Type B pancreatic cell (in vitro differentiated cells): Measurements from ENCODE around the gene RAD51B. TPM values are rescaled to one million over a fixed set of nuclear protein-coding genes. Genes with fewer than 3 reads are reported as not detected.
"Not testable (repeated sequence)": the region's sequence is repeated elsewhere in the genome, so short reads cannot be mapped to it uniquely, and the experiment has no call there.

ENCODE experiments used
- DNase-seq: peaks from one replicate; pipeline ENCODE4 v3.0.0; 2021; ENCODE audit warnings: mixed read lengths; ENCODE audit not compliant: unreplicated experiment; ENCODE audit errors: extremely low spot score
- H3K27ac Mint-ChIP-seq: 2 replicates; pipeline ENCODE4 v1.8.0; 2021; ENCODE audit warnings: mild to moderate bottlenecking, mixed read lengths
- H3K27me3 Mint-ChIP-seq: 2 replicates; pipeline ENCODE4 v1.8.0; 2021; ENCODE audit warnings: mixed read lengths
- H3K36me3 Mint-ChIP-seq: 2 replicates; pipeline ENCODE4 v1.8.0; 2021; ENCODE audit warnings: mixed read lengths
- H3K4me1 Mint-ChIP-seq: one replicate; pipeline ENCODE4 v1.8.0; 2021; ENCODE audit warnings: mixed read lengths; ENCODE audit not compliant: unreplicated experiment
- H3K4me3 Mint-ChIP-seq: 2 replicates; pipeline ENCODE4 v1.8.0; 2021; ENCODE audit warnings: mild to moderate bottlenecking, mixed read lengths
- H3K9me3 Mint-ChIP-seq: 2 replicates; pipeline ENCODE4 v1.8.0; 2021; ENCODE audit warnings: mixed read lengths
- CTCF ChIP-seq: fragments of 200-600 bp; sonication (generic); conservative IDR thresholded peaks from 2 replicates; pipeline ENCODE4 v1.5.0; 2021; ENCODE audit warnings: antibody characterized with exemption, mild to moderate bottlenecking
- total RNA-seq: library from RNA; stranded (reverse); gene quantifications from 2 replicates; pipeline ENCODE4 v1.2.1, GENCODE V29; 2021; ENCODE audit warnings: low replicate concordance

The RAD51B gene
- total RNA-seq, 1 donor from 2014 or later = 27.3 TPM

DNA sequence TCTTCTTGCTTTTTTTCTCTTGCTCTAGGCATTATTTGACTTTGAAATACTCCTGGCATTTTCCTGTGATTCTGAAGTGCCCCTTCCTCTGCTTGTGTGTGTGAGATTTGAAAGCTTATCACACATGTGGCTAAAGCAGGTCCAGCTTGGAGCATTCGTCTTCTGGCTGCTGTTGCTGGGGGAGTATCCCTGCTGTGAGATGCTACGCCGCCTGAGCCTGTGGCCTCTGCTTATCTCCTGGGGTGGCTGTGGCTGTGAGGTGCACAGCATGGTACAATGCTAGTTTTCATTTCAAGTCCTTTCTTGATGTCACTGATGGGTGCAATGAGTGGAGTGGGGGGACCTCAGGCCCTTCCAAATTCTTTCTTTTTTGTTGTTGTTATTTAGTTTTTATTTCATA is 601.5 kb downstream of the RAD51B start:
- Mint-ChIP-seq H3K4me1 (peaks cover 45% of the 10 kb centered on the region), H3K27ac (no peak overlapping the region), H3K9me3 (peaks cover 10% of the 10 kb centered on the region)

DNA sequence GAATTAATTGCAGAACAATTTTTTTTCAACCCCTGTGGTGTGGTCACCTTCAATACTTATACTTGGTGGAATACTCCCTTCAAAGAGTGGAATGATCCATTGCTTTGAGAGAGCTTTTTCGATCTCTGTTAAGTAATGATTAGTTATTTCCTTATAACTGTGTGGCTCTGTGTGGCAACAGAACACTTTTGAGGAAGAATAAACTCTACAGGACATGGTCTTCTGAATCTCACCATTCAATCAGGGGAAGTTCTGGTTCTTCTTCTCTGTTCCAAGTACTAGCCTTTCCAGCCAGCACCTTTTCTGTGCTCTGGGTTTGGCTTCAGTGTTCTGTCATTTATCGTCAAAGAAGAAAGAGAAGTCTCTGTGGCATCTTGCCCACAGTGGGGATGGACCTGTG is 604.1 kb downstream of the RAD51B start:
- Mint-ChIP-seq H3K4me1 (peaks cover 32% of the 10 kb centered on the region), H3K36me3 (peaks cover 14% of the 10 kb centered on the region), H3K9me3 (peaks cover 14% of the 10 kb centered on the region), H3K27me3 (no peaks in the 10 kb centered on the region), H3K27ac (no peak overlapping the region), H3K4me3 (no peak overlapping the region)
- no peak for DNase-seq
- TF ChIP-seq CTCF = no peak

More for the DNA sequence above, 601.5 kb downstream of the RAD51B start:
- Mint-ChIP-seq H3K27me3 (no peaks in the 10 kb centered on the region), H3K36me3 (peaks cover 11% of the 10 kb centered on the region), H3K4me3 (no peak overlapping the region)
- TF ChIP-seq CTCF = no peak
- no peak for DNase-seq

DNA sequence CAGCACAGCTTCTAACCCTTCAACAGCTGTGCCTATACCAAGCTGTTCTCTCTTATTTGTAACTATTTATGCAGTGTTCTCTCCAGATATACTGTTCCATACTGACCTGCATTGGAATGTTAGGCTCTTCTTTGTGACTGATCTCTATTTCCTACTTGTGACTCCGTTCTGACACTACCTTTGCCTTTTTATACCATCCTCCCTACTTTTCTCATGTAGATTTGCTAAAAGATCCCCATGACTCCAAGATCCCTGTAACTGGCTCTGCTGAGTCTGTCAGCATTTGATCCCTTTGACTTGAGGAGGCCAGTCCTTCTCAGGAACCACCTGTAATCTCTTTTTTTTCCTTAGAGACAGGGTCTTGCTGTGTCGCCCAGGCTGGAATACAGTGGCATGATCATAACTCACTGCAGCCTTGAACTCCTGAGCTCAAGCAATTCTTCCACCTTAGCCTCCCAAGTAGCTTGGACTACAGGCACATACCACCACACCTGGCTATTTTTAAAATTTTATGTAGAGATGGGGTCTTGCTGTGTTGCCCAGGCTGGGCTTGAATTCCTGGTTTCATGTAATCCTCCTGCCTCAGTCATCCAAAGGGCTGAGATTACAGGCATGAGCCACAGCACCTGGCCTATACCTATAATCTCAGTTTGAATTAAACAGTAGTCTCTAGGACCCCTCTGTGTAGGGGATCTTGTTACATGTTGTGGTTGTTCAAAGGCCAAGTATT is 605.0 kb downstream of the RAD51B start:
- no peaks in the 10 kb centered on the region for H3K27me3 Mint-ChIP-seq
- no peak overlapping the region for H3K27ac Mint-ChIP-seq
- H3K4me1 Mint-ChIP-seq = peaks cover 28% of the 10 kb centered on the region
- TF ChIP-seq CTCF = no peak
- no peak for DNase-seq
- H3K36me3 Mint-ChIP-seq = peaks cover 11% of the 10 kb centered on the region
- peaks cover 14% of the 10 kb centered on the region for H3K9me3 Mint-ChIP-seq
- no peak overlapping the region for H3K4me3 Mint-ChIP-seq

- no peak for TF ChIP-seq CTCF
- Mint-ChIP-seq H3K27me3 (no peaks in the 10 kb centered on the region), H3K27ac (no peak overlapping the region), H3K36me3 (peaks cover 6% of the 10 kb centered on the region), H3K9me3 (peaks cover 14% of the 10 kb centered on the region), H3K4me3 (no peak overlapping the region), H3K4me1 (peaks cover 12% of the 10 kb centered on the region)
- DNase-seq = no peak
Measured at GRCh38 chr14:68426661-68427549, 607.3 kb downstream of the RAD51B start.

DNA sequence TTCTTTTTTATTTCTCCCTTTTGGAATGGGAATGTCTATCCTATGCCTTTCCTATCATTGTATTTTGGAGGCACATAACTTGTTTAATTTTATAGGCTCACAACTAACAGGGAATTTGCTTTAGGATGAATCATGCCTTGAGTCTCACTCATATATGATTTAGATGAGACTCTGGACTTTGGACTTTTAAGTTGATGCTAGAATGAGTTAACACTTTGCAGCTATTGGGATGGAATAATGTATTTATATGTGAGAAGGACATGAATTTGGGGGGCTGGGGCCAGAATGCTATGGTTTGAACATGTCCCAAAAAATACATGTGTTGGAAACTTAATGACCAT is 607.9 kb downstream of the RAD51B start:
- no peak overlapping the region for H3K27ac Mint-ChIP-seq
- no peak for DNase-seq
- no peak overlapping the region for H3K4me3 Mint-ChIP-seq
- H3K4me1 Mint-ChIP-seq = peaks cover 12% of the 10 kb centered on the region
- H3K9me3 Mint-ChIP-seq = peaks cover 14% of the 10 kb centered on the region
- TF ChIP-seq CTCF = no peak
- H3K27me3 Mint-ChIP-seq = no peaks in the 10 kb centered on the region
- peaks cover 8% of the 10 kb centered on the region for H3K36me3 Mint-ChIP-seq

DNA sequence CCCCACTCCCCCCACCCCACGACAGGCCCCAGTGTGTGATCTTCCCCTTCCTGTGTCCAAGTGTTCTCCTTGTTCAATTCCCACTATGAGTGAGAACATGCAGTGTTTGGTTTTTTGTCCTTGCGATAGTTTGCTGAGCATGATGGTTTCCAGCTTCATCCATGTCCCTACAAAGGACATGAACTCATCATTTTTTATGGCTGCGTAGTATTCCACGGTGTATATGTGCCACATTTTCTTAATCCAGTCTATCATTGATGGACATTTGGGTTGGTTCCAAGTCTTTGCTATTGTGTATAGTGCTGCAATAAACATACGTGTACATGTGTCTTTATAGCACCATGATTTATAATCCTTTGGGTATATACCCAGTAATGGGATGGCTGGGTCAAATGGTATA is 609.3 kb downstream of the RAD51B start:
- not testable (repeated sequence) for DNase-seq, H3K4me1 Mint-ChIP-seq
- H3K9me3 Mint-ChIP-seq = peaks cover 16% of the 10 kb centered on the region

DNA sequence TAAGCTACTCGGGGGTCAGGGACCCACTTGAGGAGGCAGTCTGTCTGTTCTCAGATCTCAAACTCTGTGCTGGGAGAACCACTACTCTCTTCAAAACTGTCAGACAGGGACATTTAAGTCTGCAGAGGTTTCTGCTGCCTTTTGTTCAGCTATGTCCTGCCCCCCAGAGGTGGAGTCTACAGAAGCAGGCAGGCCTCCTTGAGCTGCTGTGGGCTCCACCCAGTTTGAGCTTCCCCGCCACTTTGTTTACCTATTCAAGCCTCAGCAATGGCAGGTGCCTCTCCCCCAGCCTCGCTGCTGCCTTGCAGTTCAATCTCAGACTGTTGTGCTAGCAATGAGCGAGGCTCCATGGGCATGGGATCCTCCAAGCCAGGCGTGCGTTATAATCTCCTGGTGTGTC is 614.6 kb downstream of the RAD51B start:
- peaks cover 10% of the 10 kb centered on the region for H3K36me3 Mint-ChIP-seq
- not testable (repeated sequence) for H3K4me1 Mint-ChIP-seq, DNase-seq, H3K4me3 Mint-ChIP-seq, H3K27me3 Mint-ChIP-seq, H3K27ac Mint-ChIP-seq
- peaks cover 18% of the 10 kb centered on the region for H3K9me3 Mint-ChIP-seq

More for the DNA sequence above, 609.3 kb downstream of the RAD51B start:
- H3K36me3 Mint-ChIP-seq, H3K27me3 Mint-ChIP-seq, H3K27ac Mint-ChIP-seq, H3K4me3 Mint-ChIP-seq: not testable (repeated sequence)

DNA sequence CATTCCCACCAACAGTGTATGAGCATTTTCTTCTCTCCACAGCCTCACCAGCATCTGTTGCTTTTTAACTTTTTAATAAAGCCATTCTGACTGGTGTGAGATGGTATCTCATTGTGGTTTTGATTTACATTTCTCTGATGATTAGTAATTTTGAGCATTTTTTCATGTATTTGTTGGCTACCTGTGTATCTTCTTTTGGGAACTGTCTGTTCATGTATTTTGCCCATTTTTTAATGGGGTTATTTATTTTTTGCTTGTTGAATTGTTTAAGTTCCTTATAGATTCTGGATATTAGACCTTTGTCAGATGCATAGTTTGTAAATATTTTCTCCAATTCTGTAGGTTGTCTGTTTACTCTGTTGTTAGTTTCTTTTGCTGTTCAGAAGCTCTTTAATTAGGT is 616.1 kb downstream of the RAD51B start:
- Mint-ChIP-seq H3K36me3 (peaks cover 10% of the 10 kb centered on the region), H3K9me3 (peaks cover 21% of the 10 kb centered on the region), H3K4me1 (peaks cover 12% of the 10 kb centered on the region)
- H3K27me3 Mint-ChIP-seq, H3K4me3 Mint-ChIP-seq, H3K27ac Mint-ChIP-seq, DNase-seq: not testable (repeated sequence)
